ENCODE data around the gene SHISA9. TPM values are rescaled to one million over a fixed set of nuclear protein-coding genes. Genes with fewer than 3 reads are reported as not detected.

SHISA9 gene
- total RNA-seq, 1 donor from 2014 or later = not detected

DNA sequence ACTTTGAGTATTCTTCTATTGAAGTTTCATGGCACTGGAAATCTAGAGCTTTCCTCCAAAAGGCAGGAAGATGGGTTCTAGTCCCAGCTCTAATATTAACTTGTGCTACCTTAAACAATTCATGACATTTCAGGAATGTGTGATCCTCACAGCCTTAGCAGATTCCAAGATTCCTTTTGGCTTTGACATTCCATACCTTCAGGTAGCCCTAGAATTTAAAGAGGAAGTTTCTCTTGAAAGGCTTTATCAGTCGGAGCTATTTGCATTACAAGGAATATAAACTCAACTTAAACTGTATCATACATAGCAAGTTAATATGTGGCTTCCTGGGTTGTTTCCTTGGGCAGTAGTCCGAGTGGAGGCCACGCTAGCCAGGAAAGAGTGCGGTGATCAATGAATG, 330.0 kb downstream of the SHISA9 start:
- H3K9me3 ChIP-seq = no peaks in the 10 kb centered on the region
- no peaks in the 10 kb centered on the region for H3K4me1 ChIP-seq
- TF ChIP-seq, protein P1, sequence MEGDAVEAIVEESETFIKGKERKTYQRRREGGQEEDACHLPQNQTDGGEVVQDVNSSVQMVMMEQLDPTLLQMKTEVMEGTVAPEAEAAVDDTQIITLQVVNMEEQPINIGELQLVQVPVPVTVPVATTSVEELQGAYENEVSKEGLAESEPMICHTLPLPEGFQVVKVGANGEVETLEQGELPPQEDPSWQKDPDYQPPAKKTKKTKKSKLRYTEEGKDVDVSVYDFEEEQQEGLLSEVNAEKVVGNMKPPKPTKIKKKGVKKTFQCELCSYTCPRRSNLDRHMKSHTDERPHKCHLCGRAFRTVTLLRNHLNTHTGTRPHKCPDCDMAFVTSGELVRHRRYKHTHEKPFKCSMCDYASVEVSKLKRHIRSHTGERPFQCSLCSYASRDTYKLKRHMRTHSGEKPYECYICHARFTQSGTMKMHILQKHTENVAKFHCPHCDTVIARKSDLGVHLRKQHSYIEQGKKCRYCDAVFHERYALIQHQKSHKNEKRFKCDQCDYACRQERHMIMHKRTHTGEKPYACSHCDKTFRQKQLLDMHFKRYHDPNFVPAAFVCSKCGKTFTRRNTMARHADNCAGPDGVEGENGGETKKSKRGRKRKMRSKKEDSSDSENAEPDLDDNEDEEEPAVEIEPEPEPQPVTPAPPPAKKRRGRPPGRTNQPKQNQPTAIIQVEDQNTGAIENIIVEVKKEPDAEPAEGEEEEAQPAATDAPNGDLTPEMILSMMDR (IDR thresholded peaks at IDR 0.05) = no peak
- no peak for DNase-seq
- H3K36me3 ChIP-seq = no peaks in the 10 kb centered on the region
- no peaks in the 10 kb centered on the region for H3K27me3 ChIP-seq
- no peak overlapping the region for H3K27ac ChIP-seq
- no peak overlapping the region for H3K4me3 ChIP-seq
- intact Hi-C loops (cut with DNase I) = no loop called here
- ATAC-seq = no peak

DNA sequence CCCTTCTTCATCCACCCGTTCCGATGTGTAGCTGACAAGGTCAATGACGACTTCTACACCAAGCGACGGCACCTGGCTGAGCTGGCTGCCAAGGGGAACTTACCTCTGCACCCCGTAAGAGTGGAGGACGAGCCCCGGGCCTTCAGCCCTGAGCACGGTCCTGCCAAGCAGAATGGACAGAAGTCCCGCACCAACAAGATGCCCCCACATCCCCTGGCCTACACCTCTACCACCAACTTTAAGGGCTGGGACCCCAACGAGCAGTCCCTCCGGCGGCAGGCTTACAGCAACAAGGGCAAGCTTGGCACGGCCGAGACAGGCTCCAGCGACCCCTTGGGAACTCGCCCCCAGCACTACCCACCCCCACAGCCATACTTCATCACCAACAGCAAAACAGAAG, 333.6 kb downstream of the SHISA9 start:
- TF ChIP-seq, protein P1 (IDR thresholded peaks at IDR 0.05) = no peak
- Histone ChIP-seq H3K9me3 (no peaks in the 10 kb centered on the region), H3K36me3 (no peaks in the 10 kb centered on the region), H3K27ac (no peak overlapping the region), H3K27me3 (no peaks in the 10 kb centered on the region), H3K4me3 (no peak overlapping the region), H3K4me1 (no peaks in the 10 kb centered on the region)
- intact Hi-C loops (cut with DNase I) = no loop called here
- no peak for DNase-seq
- no peak for ATAC-seq

DNA sequence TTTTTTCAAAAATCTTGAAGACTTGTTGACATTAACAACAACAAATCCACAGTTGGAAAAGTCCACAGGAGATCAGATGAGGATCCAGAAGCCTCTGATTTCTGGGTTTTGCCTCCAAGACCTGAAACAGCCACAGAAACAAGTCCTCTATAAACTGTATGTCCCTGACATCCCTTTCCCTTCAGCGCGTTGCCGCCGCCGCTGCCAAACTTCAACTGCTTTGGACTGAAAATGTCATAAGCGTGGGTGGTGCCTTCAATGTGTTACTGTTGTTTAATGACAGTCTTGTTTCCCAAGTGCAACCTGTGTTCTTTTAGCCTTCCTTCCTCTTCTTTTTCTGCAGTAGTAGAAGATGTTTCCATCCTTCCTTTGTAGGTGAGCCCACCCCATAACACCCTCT, 334.9 kb downstream of the SHISA9 start:
- no peak overlapping the region for H3K27ac ChIP-seq
- DNase-seq (no peak), ATAC-seq (no peak)
- intact Hi-C loops (cut with DNase I) = no loop called here
- no peaks in the 10 kb centered on the region for H3K36me3 ChIP-seq
- H3K9me3 ChIP-seq = no peaks in the 10 kb centered on the region
- H3K4me3 ChIP-seq = no peak overlapping the region
- TF ChIP-seq, protein P1 (IDR thresholded peaks at IDR 0.05) = no peak
- H3K4me1 ChIP-seq = no peaks in the 10 kb centered on the region
- H3K27me3 ChIP-seq = no peaks in the 10 kb centered on the region

DNA sequence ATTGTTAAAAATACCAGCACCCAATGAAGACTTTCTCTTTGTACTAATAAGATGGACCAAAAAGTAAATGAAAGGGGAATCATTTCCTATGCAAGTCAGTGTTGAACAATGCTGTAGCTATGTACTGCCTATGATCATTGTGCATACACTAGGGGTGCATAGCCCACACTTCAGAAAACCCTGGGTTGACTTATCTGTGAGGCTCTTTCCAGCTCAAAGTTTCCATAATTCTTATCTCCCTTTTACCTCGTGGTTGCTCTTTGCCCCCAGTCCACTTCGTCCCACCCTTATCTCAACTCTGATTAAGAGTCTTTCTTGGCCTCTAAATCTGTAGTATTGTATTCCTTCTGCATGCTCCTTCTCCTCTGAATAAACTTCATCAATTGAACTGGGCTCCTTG, 336.8 kb downstream of the SHISA9 start:
- no peaks in the 10 kb centered on the region for H3K27me3 ChIP-seq
- H3K4me1 ChIP-seq = no peaks in the 10 kb centered on the region
- H3K4me3 ChIP-seq = no peak overlapping the region
- intact Hi-C loops (cut with DNase I) = no loop called here
- no peak overlapping the region for H3K27ac ChIP-seq
- ATAC-seq (no peak), DNase-seq (no peak)
- no peaks in the 10 kb centered on the region for H3K9me3 ChIP-seq
- no peaks in the 10 kb centered on the region for H3K36me3 ChIP-seq
- TF ChIP-seq, protein P1 (IDR thresholded peaks at IDR 0.05) = no peak

DNA sequence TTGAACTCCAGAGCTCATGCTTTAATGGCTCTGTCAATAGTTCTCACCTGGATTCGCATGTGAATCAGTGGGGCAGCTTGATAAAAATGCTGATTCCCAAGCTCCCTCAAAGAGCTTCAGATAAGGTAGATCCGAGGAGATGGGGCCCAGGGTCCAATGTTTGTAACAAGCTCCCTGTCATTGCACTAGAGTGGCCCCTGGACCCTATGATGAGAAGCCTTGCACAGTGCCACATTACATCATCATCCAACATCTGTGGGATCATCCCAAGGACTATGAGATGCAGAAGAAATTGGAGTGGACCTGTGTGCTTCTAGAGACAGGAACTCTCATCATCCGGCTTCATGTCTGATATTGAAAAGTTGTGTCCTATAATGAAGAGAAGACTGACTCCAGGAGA, 340.8 kb downstream of the SHISA9 start:
- H3K4me1 ChIP-seq = no peaks in the 10 kb centered on the region
- H3K36me3 ChIP-seq = no peaks in the 10 kb centered on the region
- intact Hi-C loops (cut with DNase I) = no loop called here
- H3K9me3 ChIP-seq = no peaks in the 10 kb centered on the region
- H3K27me3 ChIP-seq = no peaks in the 10 kb centered on the region
- H3K27ac ChIP-seq = no peak overlapping the region
- ATAC-seq (no peak), DNase-seq (no peak)
- H3K4me3 ChIP-seq = no peak overlapping the region
- TF ChIP-seq, protein P1 (IDR thresholded peaks at IDR 0.05) = no peak

DNA sequence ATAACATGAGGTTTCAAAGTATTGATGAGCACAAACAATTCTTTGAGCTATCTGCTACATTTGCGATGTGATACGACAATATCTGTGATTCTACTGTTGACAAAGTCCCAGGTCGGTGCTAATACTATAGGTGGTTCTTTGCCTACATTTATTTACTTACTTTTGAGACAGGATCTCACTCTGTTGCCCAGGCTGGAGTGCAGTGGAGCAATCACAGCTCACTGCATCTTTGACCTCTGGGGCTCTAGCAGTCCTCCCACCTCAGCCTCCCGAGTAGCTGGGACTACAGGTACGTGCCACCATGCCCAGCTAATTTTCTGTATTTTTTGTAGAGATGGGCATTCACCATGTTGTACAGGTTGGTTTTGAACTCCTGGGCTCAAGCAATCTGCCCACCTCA, 343.4 kb downstream of the SHISA9 start:
- H3K27me3 ChIP-seq = no peaks in the 10 kb centered on the region
- H3K9me3 ChIP-seq = no peaks in the 10 kb centered on the region
- DNase-seq (no peak), ATAC-seq (no peak)
- H3K4me3 ChIP-seq = no peak overlapping the region
- TF ChIP-seq, protein P1 (IDR thresholded peaks at IDR 0.05) = no peak
- no peaks in the 10 kb centered on the region for H3K4me1 ChIP-seq
- H3K27ac ChIP-seq = no peak overlapping the region
- no peaks in the 10 kb centered on the region for H3K36me3 ChIP-seq
- intact Hi-C loops (cut with DNase I) = no loop called here

Data from upper lobe of right lung (tissue), 1 donor.